ENCODE results near the gene S100A14.

DNA sequence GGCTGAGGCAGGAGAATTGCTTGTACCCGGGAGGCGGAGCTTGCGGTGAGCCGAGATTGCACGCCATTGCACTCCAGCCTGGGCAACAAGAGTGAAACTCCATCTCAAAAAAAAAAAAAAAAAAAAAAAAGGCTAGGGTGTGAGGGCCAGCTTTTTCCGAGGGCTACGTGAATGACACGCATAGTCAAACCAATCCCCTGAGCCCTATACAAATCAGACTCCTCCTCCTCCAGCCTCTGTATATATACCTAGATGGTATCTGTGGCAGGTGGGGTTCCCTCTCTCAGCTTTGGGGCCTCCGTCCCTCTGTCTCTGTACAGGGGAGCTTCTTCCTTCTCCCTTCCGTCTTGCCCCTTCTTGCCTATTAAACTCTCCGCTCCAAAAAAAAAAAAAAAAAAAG lies 9.9 kb downstream of the S100A14 start:
- TF ChIP-seq, protein P1, sequence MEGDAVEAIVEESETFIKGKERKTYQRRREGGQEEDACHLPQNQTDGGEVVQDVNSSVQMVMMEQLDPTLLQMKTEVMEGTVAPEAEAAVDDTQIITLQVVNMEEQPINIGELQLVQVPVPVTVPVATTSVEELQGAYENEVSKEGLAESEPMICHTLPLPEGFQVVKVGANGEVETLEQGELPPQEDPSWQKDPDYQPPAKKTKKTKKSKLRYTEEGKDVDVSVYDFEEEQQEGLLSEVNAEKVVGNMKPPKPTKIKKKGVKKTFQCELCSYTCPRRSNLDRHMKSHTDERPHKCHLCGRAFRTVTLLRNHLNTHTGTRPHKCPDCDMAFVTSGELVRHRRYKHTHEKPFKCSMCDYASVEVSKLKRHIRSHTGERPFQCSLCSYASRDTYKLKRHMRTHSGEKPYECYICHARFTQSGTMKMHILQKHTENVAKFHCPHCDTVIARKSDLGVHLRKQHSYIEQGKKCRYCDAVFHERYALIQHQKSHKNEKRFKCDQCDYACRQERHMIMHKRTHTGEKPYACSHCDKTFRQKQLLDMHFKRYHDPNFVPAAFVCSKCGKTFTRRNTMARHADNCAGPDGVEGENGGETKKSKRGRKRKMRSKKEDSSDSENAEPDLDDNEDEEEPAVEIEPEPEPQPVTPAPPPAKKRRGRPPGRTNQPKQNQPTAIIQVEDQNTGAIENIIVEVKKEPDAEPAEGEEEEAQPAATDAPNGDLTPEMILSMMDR (IDR thresholded peaks at IDR 0.05; ENCODE audit: low read length), result no peak
- no peak for TF ChIP-seq EZH2 (optimal IDR thresholded peaks at IDR 0.05; ENCODE audit: low read depth, low read length)

Data from MM.1S (cell line).